ENCODE measurements around the gene SCMH1. TPM values are rescaled to one million over a fixed set of nuclear protein-coding genes. Genes with fewer than 3 reads are reported as not detected.

SCMH1 gene
- total RNA-seq, 2 experiments from 2014 or later = 24.2 to 24.7 TPM

DNA sequence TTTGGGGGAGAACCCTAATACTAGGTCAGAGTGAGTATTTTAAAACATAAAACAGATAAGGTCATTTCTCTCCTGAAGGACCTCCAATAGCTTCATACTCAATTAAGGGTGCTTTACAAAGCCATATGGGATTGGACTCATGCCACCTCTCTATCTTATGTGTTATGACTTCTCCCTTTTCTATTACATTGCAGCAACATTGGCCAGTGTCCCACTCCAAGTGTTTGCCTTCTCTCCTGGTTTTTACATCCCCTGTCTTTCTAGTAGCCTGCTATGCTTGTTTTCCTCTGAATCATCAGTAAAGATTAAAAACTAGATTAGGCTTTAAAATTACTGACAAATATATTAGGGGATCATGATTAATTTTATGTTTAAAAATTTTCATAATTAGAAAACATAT lies 66.6 kb downstream of the SCMH1 start:
- no peak for DNase-seq
- ChIA-PET CTCF (no interaction called here), POLR2A (no interaction called here)
- H3K27me3 Mint-ChIP-seq = no peaks in the 10 kb centered on the region
- no peaks in the 10 kb centered on the region for H3K4me1 Mint-ChIP-seq
- H3K27ac Mint-ChIP-seq = no peak overlapping the region
- H3K4me3 Mint-ChIP-seq = no peak overlapping the region
- peaks cover 29% of the 10 kb centered on the region for H3K36me3 Mint-ChIP-seq (ENCODE audit: low read depth)
- H3K9me3 Mint-ChIP-seq = peaks cover 27% of the 10 kb centered on the region

DNA sequence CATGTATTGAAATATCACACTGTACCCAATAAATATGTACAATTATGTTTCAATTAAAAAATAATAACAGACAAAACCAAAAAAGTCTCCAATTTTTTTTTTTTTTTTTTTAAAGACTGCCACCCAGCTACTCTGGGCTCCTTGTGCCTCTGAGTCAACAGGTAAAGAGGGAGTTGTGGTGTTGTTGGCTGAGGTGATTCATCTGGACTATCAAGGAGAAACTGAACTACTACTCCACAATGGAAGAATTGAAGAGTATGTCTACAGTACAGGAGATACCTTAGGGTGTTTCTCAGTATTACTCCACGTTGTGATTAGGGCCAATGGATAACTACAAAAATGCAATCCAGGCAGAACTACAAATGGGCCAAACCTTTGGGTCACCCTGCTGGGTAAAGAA lies 67.9 kb downstream of the SCMH1 start:
- Mint-ChIP-seq H3K9me3 (peaks cover 24% of the 10 kb centered on the region), H3K27me3 (no peaks in the 10 kb centered on the region), H3K27ac (no peak overlapping the region), H3K4me1 (no peaks in the 10 kb centered on the region), H3K4me3 (no peak overlapping the region), H3K36me3 (ENCODE audit: low read depth) (peaks cover 30% of the 10 kb centered on the region)
- DNase-seq = no peak
- POLR2A ChIA-PET = no interaction called here
- CTCF ChIA-PET = interaction anchor here (1.0 kb wide), 1 partner anchor 23 kb away, joined by 4 read pairs; no protein-coding TSS in a partner anchor

DNA sequence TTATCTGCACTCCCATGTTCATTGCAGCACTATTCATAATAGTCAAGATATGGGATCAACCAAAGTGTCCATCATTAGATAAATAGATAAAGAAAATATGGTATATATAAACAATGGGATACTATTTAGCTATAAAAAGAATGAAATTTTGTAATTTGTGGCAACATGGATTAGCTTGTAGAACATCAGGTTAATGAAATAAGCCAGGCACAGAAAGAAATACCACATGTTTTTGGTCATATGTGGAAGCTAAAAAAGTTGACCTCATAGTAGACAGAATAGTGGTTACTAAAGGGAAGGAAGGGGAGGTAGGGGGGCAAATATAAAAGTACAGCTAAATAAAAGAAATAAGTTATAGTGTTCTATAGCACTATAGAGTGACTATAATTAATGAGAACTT lies 68.5 kb downstream of the SCMH1 start:
- Mint-ChIP-seq H3K4me1 (no peaks in the 10 kb centered on the region), H3K27ac (no peak overlapping the region), H3K9me3 (peaks cover 21% of the 10 kb centered on the region), H3K4me3 (no peak overlapping the region), H3K27me3 (no peaks in the 10 kb centered on the region), H3K36me3 (ENCODE audit: low read depth) (peaks cover 28% of the 10 kb centered on the region)
- ChIA-PET CTCF (interaction anchor here (1.0 kb wide), 1 partner anchor 22 kb away, joined by 4 read pairs; no protein-coding TSS in a partner anchor), POLR2A (no interaction called here)
- DNase-seq = no peak

DNA sequence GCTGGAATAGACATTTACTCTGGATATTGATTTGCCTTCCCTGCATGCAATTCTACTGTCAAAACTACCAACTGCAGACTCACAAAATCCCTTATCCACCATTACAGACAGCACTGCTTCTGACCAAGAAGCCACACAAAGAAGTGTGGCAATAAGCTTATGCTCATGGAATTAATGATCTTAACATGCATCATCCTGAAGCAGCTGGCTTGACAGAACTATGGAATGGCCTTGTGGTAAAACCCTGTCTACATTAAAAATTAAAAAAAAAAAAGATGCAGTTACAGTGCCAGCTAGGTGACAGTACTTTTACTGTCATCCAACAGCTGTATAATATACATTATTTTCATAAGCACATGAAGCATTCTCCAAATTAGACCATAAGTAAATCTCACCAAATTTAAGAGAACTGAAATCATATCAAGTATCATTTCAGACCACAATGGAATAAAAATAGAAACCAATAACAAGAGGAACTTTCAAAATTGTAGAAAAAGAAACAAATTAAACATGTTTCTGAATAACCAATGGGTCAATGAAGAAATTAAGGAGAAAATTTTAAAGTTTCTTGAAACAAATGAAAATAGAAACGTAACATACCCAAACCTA lies 70.7 kb downstream of the SCMH1 start:
- Mint-ChIP-seq H3K4me1 (no peaks in the 10 kb centered on the region), H3K9me3 (peaks cover 33% of the 10 kb centered on the region), H3K4me3 (no peak overlapping the region), H3K27me3 (no peaks in the 10 kb centered on the region), H3K36me3 (ENCODE audit: low read depth) (peaks cover 29% of the 10 kb centered on the region), H3K27ac (no peak overlapping the region)
- POLR2A ChIA-PET = no interaction called here
- CTCF ChIA-PET = no interaction called here
- DNase-seq = no peak

DNA sequence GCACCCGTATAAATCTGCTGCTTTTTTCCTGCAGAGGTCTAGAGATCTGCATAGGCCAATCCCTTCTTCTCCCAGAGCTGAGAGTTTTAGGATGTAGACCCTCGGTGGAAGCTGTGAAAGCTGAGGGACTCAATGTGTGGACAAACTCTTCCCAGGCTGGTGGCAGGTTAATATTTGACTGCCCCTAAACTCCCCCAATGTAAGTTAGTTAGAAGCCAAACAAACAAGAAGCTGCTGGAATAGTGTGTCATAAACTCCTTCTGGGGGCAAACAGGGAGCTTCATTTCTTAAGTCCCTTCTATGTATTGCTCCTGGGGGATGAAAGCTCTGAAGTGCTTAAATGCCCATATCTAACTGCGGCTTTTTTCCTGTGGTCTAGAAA lies 72.3 kb downstream of the SCMH1 start:
- ChIA-PET POLR2A (no interaction called here), CTCF (interaction anchor here (0.5 kb wide), 1 partner anchor 18 kb away, joined by 5 read pairs; no protein-coding TSS in a partner anchor)
- no peak overlapping the region for H3K4me3 Mint-ChIP-seq

DNA sequence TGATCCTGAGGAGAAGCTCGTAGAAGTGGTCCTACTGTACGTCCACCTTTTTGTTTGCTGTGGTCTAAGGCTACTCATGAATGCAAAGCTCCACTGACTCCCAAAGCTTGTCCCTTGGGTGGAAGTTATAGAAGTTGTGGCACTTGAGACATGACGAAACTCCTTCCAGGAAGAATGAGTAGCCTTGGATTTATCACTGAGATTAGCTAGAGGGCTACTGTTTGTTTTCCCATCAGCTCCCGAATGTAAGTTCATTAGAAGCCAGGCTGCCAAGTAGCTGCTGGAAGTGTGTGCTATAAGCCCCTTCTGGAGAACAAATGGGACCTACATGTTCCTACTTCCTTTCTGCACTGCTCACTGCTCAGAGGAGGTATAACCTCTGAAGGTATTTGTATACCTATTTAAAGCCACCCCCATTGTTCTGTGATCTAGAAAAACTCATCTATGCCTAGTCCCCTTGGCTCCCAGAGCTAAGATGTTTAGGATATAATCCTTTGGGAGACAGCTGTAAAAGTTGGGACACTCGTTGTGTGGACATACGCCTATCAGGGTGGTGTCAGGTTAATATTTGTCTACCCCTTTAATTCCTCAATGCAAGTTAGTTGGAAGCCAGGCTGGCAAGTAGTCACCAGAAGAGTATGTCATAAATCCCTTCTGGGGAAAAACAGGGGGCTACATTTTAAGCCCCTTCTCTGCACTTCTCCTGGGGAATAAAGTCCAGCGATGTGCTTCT lies 72.9 kb downstream of the SCMH1 start:
- Mint-ChIP-seq H3K27ac (no peak overlapping the region), H3K36me3 (ENCODE audit: low read depth) (peaks cover 20% of the 10 kb centered on the region), H3K9me3 (peaks cover 28% of the 10 kb centered on the region), H3K4me3 (no peak overlapping the region), H3K4me1 (peaks cover 6% of the 10 kb centered on the region), H3K27me3 (no peaks in the 10 kb centered on the region)
- CTCF ChIA-PET = interaction anchor here (0.5 kb wide), 1 partner anchor 785 kb away, joined by 3 read pairs; no protein-coding TSS in a partner anchor
- no peak for DNase-seq
- POLR2A ChIA-PET = no interaction called here

More for the DNA sequence above, 72.3 kb downstream of the SCMH1 start:
- peaks cover 22% of the 10 kb centered on the region for H3K36me3 Mint-ChIP-seq (ENCODE audit: low read depth)
- H3K4me1 Mint-ChIP-seq = peaks cover 6% of the 10 kb centered on the region
- peaks cover 28% of the 10 kb centered on the region for H3K9me3 Mint-ChIP-seq
- no peak overlapping the region for H3K27ac Mint-ChIP-seq
- DNase-seq = no peak
- no peaks in the 10 kb centered on the region for H3K27me3 Mint-ChIP-seq

DNA sequence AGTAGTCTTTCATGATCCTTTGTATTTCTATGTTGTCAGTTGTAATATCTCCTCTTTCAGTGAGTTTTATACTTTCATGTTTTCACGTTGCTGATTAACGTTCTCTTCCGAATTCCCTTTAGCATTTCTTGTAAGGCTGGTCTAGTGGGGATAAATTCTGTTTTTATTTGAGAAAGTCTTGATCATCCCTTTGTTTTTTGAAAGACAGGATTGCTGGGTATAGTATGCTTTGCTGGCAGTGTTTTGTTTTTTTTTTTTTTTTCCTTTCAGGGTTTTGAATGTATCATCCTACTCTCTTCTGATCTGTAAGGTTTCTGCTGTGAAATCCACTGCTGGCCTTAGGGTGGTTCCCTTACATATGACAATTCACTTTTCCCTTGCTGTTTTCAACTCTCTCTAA lies 74.4 kb downstream of the SCMH1 start:
- DNase-seq = no peak
- H3K4me3 Mint-ChIP-seq = no peak overlapping the region
- H3K27ac Mint-ChIP-seq = no peak overlapping the region
- H3K4me1 Mint-ChIP-seq = peaks cover 6% of the 10 kb centered on the region
- peaks cover 25% of the 10 kb centered on the region for H3K9me3 Mint-ChIP-seq
- ChIA-PET POLR2A (no interaction called here), CTCF (no interaction called here)
- H3K27me3 Mint-ChIP-seq = no peaks in the 10 kb centered on the region
- peaks cover 19% of the 10 kb centered on the region for H3K36me3 Mint-ChIP-seq (ENCODE audit: low read depth)

DNA sequence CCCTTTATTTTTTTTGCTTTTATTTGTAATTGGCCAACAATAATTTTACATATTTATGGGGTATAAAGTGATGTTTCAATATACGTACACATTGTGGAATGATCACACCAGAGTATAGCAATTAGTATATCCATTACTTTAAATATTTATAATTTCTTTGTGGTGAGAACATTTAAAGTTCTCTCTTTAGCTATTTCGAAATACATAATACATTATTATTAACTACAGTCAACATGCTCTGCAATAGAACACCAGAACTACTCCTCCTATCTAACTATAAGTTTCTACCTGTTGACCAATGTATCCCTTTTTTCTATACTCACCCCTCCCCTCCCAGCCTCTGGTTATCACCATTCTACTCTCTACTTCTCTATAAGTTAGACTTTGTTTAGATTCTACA lies 77.4 kb downstream of the SCMH1 start:
- Mint-ChIP-seq H3K36me3 (ENCODE audit: low read depth) (peaks cover 12% of the 10 kb centered on the region), H3K4me3 (no peak overlapping the region), H3K4me1 (peaks cover 6% of the 10 kb centered on the region), H3K27me3 (no peaks in the 10 kb centered on the region), H3K9me3 (peaks cover 19% of the 10 kb centered on the region), H3K27ac (no peak overlapping the region)
- no peak for DNase-seq
- ChIA-PET POLR2A (no interaction called here), CTCF (no interaction called here)

DNA sequence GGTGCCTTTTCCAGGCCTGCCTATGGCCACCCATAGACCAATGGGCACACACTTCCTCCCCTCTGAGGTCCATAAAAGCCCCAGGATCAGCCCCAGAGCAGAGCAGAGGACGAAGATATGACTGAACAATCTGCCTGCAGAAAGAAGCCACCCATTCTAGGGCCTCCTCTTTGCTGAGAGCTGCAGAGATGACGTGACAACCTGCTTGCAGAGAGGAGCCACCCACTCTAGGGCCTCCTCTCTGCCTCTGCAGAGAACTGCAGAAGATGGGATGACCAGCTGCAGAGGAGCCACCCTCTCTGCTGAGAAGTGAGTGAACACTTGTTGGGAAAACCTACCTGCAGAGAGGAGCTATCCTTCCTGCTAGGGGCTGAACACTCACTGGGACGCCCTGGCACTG lies 79.7 kb downstream of the SCMH1 start:
- CTCF ChIA-PET = no interaction called here
- H3K36me3 Mint-ChIP-seq (ENCODE audit: low read depth) = peaks cover 1% of the 10 kb centered on the region
- no peak for DNase-seq
- peaks cover 6% of the 10 kb centered on the region for H3K4me1 Mint-ChIP-seq
- H3K27me3 Mint-ChIP-seq = no peaks in the 10 kb centered on the region
- H3K4me3 Mint-ChIP-seq = no peak overlapping the region
- no peak overlapping the region for H3K27ac Mint-ChIP-seq
- H3K9me3 Mint-ChIP-seq = peaks cover 7% of the 10 kb centered on the region
- POLR2A ChIA-PET = no interaction called here

DNA sequence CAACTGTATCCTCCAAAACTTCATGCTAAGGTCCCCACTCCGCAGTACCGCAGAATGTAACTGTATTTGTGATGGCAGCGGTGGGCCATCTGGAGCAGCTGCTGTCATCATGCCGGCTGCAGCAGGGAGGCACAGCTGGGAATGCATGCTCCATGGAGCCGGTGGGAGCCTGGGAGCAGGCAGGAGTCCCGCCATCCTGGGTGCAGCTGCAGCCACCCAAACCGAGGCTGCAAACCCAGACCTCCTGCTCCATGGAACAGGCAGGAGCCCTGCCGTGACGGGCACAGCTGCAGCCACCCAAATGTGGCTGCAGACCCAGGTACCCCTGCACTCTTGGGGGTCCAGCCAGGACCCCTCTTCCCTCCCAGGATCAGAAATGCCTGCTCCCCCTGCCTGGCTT lies 80.3 kb downstream of the SCMH1 start:
- no peak overlapping the region for H3K27ac Mint-ChIP-seq
- ChIA-PET POLR2A (no interaction called here), CTCF (no interaction called here)
- H3K36me3 Mint-ChIP-seq (ENCODE audit: low read depth) = peaks cover 1% of the 10 kb centered on the region
- H3K27me3 Mint-ChIP-seq = no peaks in the 10 kb centered on the region
- peaks cover 6% of the 10 kb centered on the region for H3K4me1 Mint-ChIP-seq
- DNase-seq = no peak
- H3K9me3 Mint-ChIP-seq = peaks cover 4% of the 10 kb centered on the region
- H3K4me3 Mint-ChIP-seq = no peak overlapping the region

DNA sequence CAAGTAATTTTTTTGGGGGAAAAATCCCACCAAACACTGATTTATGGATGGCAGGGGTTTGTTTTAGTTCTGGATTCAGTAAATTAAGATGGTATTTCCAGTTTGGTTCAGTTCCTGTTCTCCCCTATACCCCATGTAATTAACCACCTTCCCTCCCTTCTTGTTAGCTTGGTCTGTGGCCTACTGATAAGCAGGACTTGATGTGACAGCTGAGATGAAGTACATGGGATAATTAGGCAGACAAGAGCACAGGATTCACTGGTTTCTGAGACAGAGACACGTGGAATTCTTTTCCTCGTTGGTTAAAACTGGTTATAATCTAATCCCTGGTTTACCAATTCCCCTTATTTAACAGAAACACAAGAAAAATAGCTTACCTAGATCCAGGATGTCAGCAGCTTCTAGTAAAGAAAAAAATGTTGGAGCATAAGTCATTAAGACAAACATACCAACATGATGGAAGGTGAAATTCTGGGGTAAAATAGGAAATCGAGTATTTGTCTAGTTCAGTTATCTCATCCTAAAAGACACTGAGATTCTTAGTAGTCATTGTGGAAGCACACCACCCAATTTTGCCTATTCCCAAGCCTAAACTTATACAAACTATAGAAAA lies 81.5 kb downstream of the SCMH1 start:
- Mint-ChIP-seq H3K36me3 (ENCODE audit: low read depth) (peaks cover 1% of the 10 kb centered on the region), H3K4me1 (peaks cover under 1% of the 10 kb centered on the region), H3K27ac (no peak overlapping the region), H3K9me3 (no peaks in the 10 kb centered on the region), H3K27me3 (no peaks in the 10 kb centered on the region), H3K4me3 (no peak overlapping the region)
- CTCF ChIA-PET = no interaction called here
- POLR2A ChIA-PET = no interaction called here
- no peak for DNase-seq

DNA sequence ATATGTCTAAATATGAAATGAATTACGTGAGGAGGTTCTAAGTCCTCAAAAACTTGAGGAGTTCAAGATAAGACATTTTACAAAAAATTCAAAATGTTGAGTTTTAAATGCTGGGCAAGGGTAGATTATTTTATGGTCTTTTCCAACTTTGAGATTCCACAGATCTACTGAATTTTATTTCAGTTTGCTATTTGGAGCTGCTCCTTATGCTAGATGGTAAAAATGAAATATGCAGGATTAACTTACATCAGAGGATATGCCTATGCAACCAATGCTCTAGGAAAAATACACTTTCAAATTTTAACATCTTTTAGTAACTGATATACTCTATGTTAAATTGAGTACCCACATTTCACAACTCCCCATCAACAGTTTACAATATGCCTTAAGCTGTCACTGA lies 83.1 kb downstream of the SCMH1 start:
- Mint-ChIP-seq H3K9me3 (no peaks in the 10 kb centered on the region), H3K4me1 (no peaks in the 10 kb centered on the region), H3K36me3 (ENCODE audit: low read depth) (peaks cover under 1% of the 10 kb centered on the region), H3K4me3 (no peak overlapping the region), H3K27me3 (no peaks in the 10 kb centered on the region), H3K27ac (no peak overlapping the region)
- DNase-seq = no peak
- ChIA-PET CTCF (no interaction called here), POLR2A (no interaction called here)

DNA sequence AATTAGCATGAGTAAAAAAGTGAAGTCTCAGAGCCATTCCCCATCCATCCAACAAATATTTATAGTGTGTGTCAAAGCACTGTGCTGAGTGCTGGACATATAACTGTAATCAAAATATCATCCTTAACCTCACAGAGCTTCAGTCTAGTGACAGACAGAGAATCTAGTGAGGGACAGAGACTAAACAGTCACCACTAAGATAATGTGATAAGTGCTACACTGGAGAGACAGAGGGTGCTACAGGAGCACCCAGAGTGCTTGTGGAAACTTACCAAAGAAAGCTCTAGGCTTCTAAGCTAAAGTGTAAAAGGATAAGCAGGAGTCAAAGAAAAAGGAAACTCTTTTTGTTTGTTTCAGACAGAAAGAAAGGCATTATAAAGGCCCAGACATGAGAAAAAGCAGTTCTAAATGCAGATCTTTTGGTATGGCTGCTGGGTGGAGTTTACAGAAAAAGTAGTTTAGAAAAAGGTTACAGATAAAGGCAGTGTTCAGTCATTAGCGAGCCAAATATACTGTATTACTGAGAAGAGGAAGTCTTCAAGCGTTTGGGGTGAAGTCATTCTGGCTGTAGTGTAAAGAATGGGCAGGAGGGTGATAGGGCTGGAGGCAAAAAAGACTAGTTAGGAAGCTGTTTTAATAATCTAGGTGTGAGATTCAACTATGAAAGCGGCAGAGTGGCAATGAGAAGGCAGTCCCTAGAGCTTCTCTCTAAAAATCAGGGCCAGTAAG lies 83.8 kb downstream of the SCMH1 start:
- Mint-ChIP-seq H3K9me3 (no peaks in the 10 kb centered on the region), H3K4me3 (no peak overlapping the region), H3K36me3 (ENCODE audit: low read depth) (peaks cover 1% of the 10 kb centered on the region), H3K27me3 (no peaks in the 10 kb centered on the region), H3K27ac (no peak overlapping the region), H3K4me1 (no peaks in the 10 kb centered on the region)
- POLR2A ChIA-PET = no interaction called here
- DNase-seq = no peak
- CTCF ChIA-PET = no interaction called here
